ENCODE results near the gene RRP7A. TPM values are rescaled to one million over a fixed set of nuclear protein-coding genes. Genes with fewer than 3 reads are reported as not detected.
A peak's percentile ranks its signal among the peaks of the same experiment; 100 is the strongest.
"Not testable (repeated sequence)": the region's sequence is repeated elsewhere in the genome, so short reads cannot be mapped to it uniquely, and the experiment has no call there.

RRP7A gene
- polyA plus RNA-seq, 1 donor: 20.0 TPM

GRCh38 chr22:42537199-42537831 lies 17.7 kb upstream of the RRP7A start:
- not testable (repeated sequence) for DNase-seq; H3K4me3 ChIP-seq (ENCODE audit: low read length)
- WGBS (ENCODE audit: insufficient coverage, low lambda C conversion rate): no CpG with 5 or more reads among the region's 14 CpGs

GRCh38 chr22:42536634-42537033 lies 17.0 kb upstream of the RRP7A start:
- WGBS (ENCODE audit: insufficient coverage, low lambda C conversion rate): no CpG with 5 or more reads among the region's 18 CpGs
- DNase-seq; H3K27me3 ChIP-seq (ENCODE audit: control insufficient read depth, insufficient read depth, low read length); H3K9me3 ChIP-seq (ENCODE audit: control insufficient read depth, low read depth, low read length); H3K4me1 ChIP-seq (ENCODE audit: control insufficient read depth, insufficient read depth, low read length); H3K27ac ChIP-seq (ENCODE audit: low read length); H3K36me3 ChIP-seq (ENCODE audit: control insufficient read depth, insufficient read depth, low read length); H3K4me3 ChIP-seq (ENCODE audit: low read length): not testable (repeated sequence)

More at GRCh38 chr22:42537199-42537831, 17.7 kb upstream of the RRP7A start:
- not testable (repeated sequence) for H3K9me3 ChIP-seq (ENCODE audit: control insufficient read depth, low read depth, low read length); H3K27ac ChIP-seq (ENCODE audit: low read length); H3K36me3 ChIP-seq (ENCODE audit: control insufficient read depth, insufficient read depth, low read length); H3K27me3 ChIP-seq (ENCODE audit: control insufficient read depth, insufficient read depth, low read length); H3K4me1 ChIP-seq (ENCODE audit: control insufficient read depth, insufficient read depth, low read length)

GRCh38 chr22:42536166-42536565 lies 16.6 kb upstream of the RRP7A start:
- Histone ChIP-seq H3K27ac (ENCODE audit: low read length) (no peak overlapping the region), H3K36me3 (ENCODE audit: control insufficient read depth, insufficient read depth, low read length) (no peaks in the 10 kb centered on the region), H3K4me3 (ENCODE audit: low read length) (no peak overlapping the region), H3K4me1 (ENCODE audit: control insufficient read depth, insufficient read depth, low read length) (no peaks in the 10 kb centered on the region), H3K27me3 (ENCODE audit: control insufficient read depth, insufficient read depth, low read length) (no peaks in the 10 kb centered on the region), H3K9me3 (ENCODE audit: control insufficient read depth, low read depth, low read length) (no peaks in the 10 kb centered on the region)
- WGBS (ENCODE audit: insufficient coverage, low lambda C conversion rate): no CpG with 5 or more reads among the region's 7 CpGs
- DNase-seq: peak in 1 of 2 donors; percentile 30

GRCh38 chr22:42535082-42535731 lies 15.6 kb upstream of the RRP7A start:
- WGBS (ENCODE audit: insufficient coverage, low lambda C conversion rate): no CpG with 5 or more reads among the region's 14 CpGs
- not testable (repeated sequence) for H3K27ac ChIP-seq (ENCODE audit: low read length); H3K27me3 ChIP-seq (ENCODE audit: control insufficient read depth, insufficient read depth, low read length); H3K36me3 ChIP-seq (ENCODE audit: control insufficient read depth, insufficient read depth, low read length); H3K4me3 ChIP-seq (ENCODE audit: low read length); DNase-seq; H3K4me1 ChIP-seq (ENCODE audit: control insufficient read depth, insufficient read depth, low read length); H3K9me3 ChIP-seq (ENCODE audit: control insufficient read depth, low read depth, low read length)

GRCh38 chr22:42533638-42533977 lies 14.0 kb upstream of the RRP7A start:
- WGBS (ENCODE audit: insufficient coverage, low lambda C conversion rate): no CpG with 5 or more reads among the region's 8 CpGs
- DNase-seq: no peak
- Histone ChIP-seq H3K9me3 (ENCODE audit: control insufficient read depth, low read depth, low read length) (no peaks in the 10 kb centered on the region), H3K27ac (ENCODE audit: low read length) (no peak overlapping the region), H3K27me3 (ENCODE audit: control insufficient read depth, insufficient read depth, low read length) (no peaks in the 10 kb centered on the region), H3K36me3 (ENCODE audit: control insufficient read depth, insufficient read depth, low read length) (no peaks in the 10 kb centered on the region), H3K4me3 (ENCODE audit: low read length) (no peak overlapping the region), H3K4me1 (ENCODE audit: control insufficient read depth, insufficient read depth, low read length) (no peaks in the 10 kb centered on the region)

- H3K4me1 ChIP-seq (ENCODE audit: control insufficient read depth, insufficient read depth, low read length); DNase-seq: not testable (repeated sequence)
Observed at GRCh38 chr22:42531401-42532084, 11.9 kb upstream of the RRP7A start.

GRCh38 chr22:42529435-42529834 lies 9.8 kb upstream of the RRP7A start:
- WGBS (ENCODE audit: insufficient coverage, low lambda C conversion rate): no CpG with 5 or more reads among the region's 8 CpGs
- H3K27me3 ChIP-seq (ENCODE audit: control insufficient read depth, insufficient read depth, low read length); H3K27ac ChIP-seq (ENCODE audit: low read length); DNase-seq; H3K4me3 ChIP-seq (ENCODE audit: low read length); H3K9me3 ChIP-seq (ENCODE audit: control insufficient read depth, low read depth, low read length); H3K4me1 ChIP-seq (ENCODE audit: control insufficient read depth, insufficient read depth, low read length); H3K36me3 ChIP-seq (ENCODE audit: control insufficient read depth, insufficient read depth, low read length): not testable (repeated sequence)

More at GRCh38 chr22:42531401-42532084, 11.9 kb upstream of the RRP7A start:
- H3K9me3 ChIP-seq (ENCODE audit: control insufficient read depth, low read depth, low read length); H3K36me3 ChIP-seq (ENCODE audit: control insufficient read depth, insufficient read depth, low read length); H3K4me3 ChIP-seq (ENCODE audit: low read length); H3K27ac ChIP-seq (ENCODE audit: low read length); H3K27me3 ChIP-seq (ENCODE audit: control insufficient read depth, insufficient read depth, low read length): not testable (repeated sequence)
- WGBS (ENCODE audit: insufficient coverage, low lambda C conversion rate): 80% methylated on average over 1 of the region's 24 CpGs

- no CpG with 5 or more reads among the region's 11 CpGs for WGBS (ENCODE audit: insufficient coverage, low lambda C conversion rate)
- no peaks in the 10 kb centered on the region for H3K36me3 ChIP-seq (ENCODE audit: control insufficient read depth, insufficient read depth, low read length)
- H3K4me3 ChIP-seq (ENCODE audit: low read length): no peak overlapping the region
- H3K27ac ChIP-seq (ENCODE audit: low read length): no peak overlapping the region
- peaks cover 2% of the 10 kb centered on the region for H3K27me3 ChIP-seq (ENCODE audit: control insufficient read depth, insufficient read depth, low read length)
- no peaks in the 10 kb centered on the region for H3K9me3 ChIP-seq (ENCODE audit: control insufficient read depth, low read depth, low read length)
- DNase-seq: no peak
- no peaks in the 10 kb centered on the region for H3K4me1 ChIP-seq (ENCODE audit: control insufficient read depth, insufficient read depth, low read length)
Observed at GRCh38 chr22:42528591-42529307, 9.2 kb upstream of the RRP7A start.

GRCh38 chr22:42522546-42522945 lies 3.0 kb upstream of the RRP7A start:
- H3K27ac ChIP-seq (ENCODE audit: low read length): no peak overlapping the region
- no peak for DNase-seq
- H3K4me1 ChIP-seq (ENCODE audit: control insufficient read depth, insufficient read depth, low read length): peaks cover 3% of the 10 kb centered on the region
- H3K4me3 ChIP-seq (ENCODE audit: low read length): no peak overlapping the region
- H3K9me3 ChIP-seq (ENCODE audit: control insufficient read depth, low read depth, low read length): no peaks in the 10 kb centered on the region
- H3K36me3 ChIP-seq (ENCODE audit: control insufficient read depth, insufficient read depth, low read length): peaks cover 4% of the 10 kb centered on the region
- no CpG with 5 or more reads among the region's 15 CpGs for WGBS (ENCODE audit: insufficient coverage, low lambda C conversion rate)
- peaks cover 2% of the 10 kb centered on the region for H3K27me3 ChIP-seq (ENCODE audit: control insufficient read depth, insufficient read depth, low read length)

GRCh38 chr22:42521228-42521546 lies 1.6 kb upstream of the RRP7A start:
- DNase-seq: no peak
- Histone ChIP-seq H3K4me1 (ENCODE audit: control insufficient read depth, insufficient read depth, low read length) (peaks cover 3% of the 10 kb centered on the region), H3K27ac (ENCODE audit: low read length) (no peak overlapping the region), H3K36me3 (ENCODE audit: control insufficient read depth, insufficient read depth, low read length) (peaks cover 11% of the 10 kb centered on the region), H3K27me3 (ENCODE audit: control insufficient read depth, insufficient read depth, low read length) (no peaks in the 10 kb centered on the region), H3K4me3 (ENCODE audit: low read length) (no peak overlapping the region), H3K9me3 (ENCODE audit: control insufficient read depth, low read depth, low read length) (no peaks in the 10 kb centered on the region)
- WGBS (ENCODE audit: insufficient coverage, low lambda C conversion rate): no CpG with 5 or more reads among the region's 9 CpGs
